K562 (cell line): Measurements from ENCODE around the gene NEURL1B.

Experiments used
- ARID1B ChIP-seq: fragments of 450-650 bp; IDR thresholded peaks from 2 replicates; pipeline ENCODE4 v1.6.1; 2016; ENCODE audit warnings: antibody characterized with exemption, mild to moderate bottlenecking, inconsistent platforms
- ATF7 ChIP-seq: fragments of 450-650 bp; IDR thresholded peaks from 2 replicates; pipeline ENCODE4 v1.7.1; 2014; ENCODE audit warnings: mild to moderate bottlenecking, moderate library complexity
- MTA2 ChIP-seq: fragments of 450-650 bp; IDR thresholded peaks from 2 replicates; pipeline ENCODE4 v1.6.1; 2016; ENCODE audit warnings: low read depth
- NFXL1 ChIP-seq: fragments of 450-650 bp; formaldehyde crosslinking; IDR thresholded peaks from 2 replicates; pipeline ENCODE4 v1.4.0; 2021; ENCODE audit warnings: mild to moderate bottlenecking
- OTX1 ChIP-seq: fragments of 450-650 bp; formaldehyde crosslinking; IDR thresholded peaks from 2 replicates; pipeline ENCODE4 v1.4.0; 2022; ENCODE audit warnings: mild to moderate bottlenecking
- SMC3 ChIP-seq: conservative IDR thresholded peaks from 2 replicates; pipeline ENCODE4 v1.6.1; 2011; ENCODE audit warnings: low read depth, low read length, improper control_type of control experiment; ENCODE audit not compliant: insufficient read depth
- TCF7L2 ChIP-seq: fragments of 150-350 bp; IDR thresholded peaks from 2 replicates; pipeline ENCODE4 v1.6.1; 2016; ENCODE audit warnings: low read depth, mild to moderate bottlenecking, low read length, moderate library complexity
- TF ChIP-seq, protein P1 (sequence below), 2 experiments: fragments of 450-650 bp; IDR thresholded peaks; 2 replicates each; pipeline ENCODE4 v1.6.1; 2016
- TF ChIP-seq, protein P2 (sequence below), 2 experiments: fragments of 450-650 bp; formaldehyde crosslinking in 1 of 2; IDR thresholded peaks; 2 replicates each; pipeline versions ENCODE4 v1.4.0 to v1.6.1; 2014 to 2020; ENCODE audit warnings: mild to moderate bottlenecking in 2 of 2, borderline replicate concordance in 1 of 2, low read depth in 1 of 2
- TF ChIP-seq, protein P3 (sequence below): fragments of 250-450 bp; sonication (Bioruptor Pico); IDR thresholded peaks from 2 replicates; pipeline ENCODE4 v1.5.0; 2020; ENCODE audit warnings: mild to moderate bottlenecking
- TF ChIP-seq, protein P4 (sequence below), 2 experiments: fragments of 450-650 bp in 1 of 2; sonication (generic) in 1 of 2; formaldehyde crosslinking in 1 of 2; IDR thresholded peaks in 1 of 2; conservative IDR thresholded peaks in 1 of 2; 2 replicates each; pipeline versions ENCODE4 v1.6.1 to v1.8.1; 2016 to 2023; ENCODE audit warnings: mild to moderate bottlenecking in 2 of 2, moderate library complexity in 2 of 2, inconsistent platforms in 1 of 2, missing genetic modification reagents in 1 of 2
- TF ChIP-seq, protein P5 (sequence below), 3 experiments: IDR thresholded peaks in 2 of 3; conservative IDR thresholded peaks in 1 of 3; 2 replicates each; pipeline ENCODE4 v1.5.1; 2011 to 2012; ENCODE audit warnings: low read length in 3 of 3, mild to moderate bottlenecking in 3 of 3, control low read depth in 2 of 3, improper control_type of control experiment in 1 of 3, inconsistent platforms in 1 of 3, low read depth in 1 of 3, mixed read lengths in 1 of 3, moderate library complexity in 1 of 3; ENCODE audit not compliant: insufficient read depth in 2 of 3
- TF ChIP-seq, protein P6 (sequence below): IDR thresholded peaks from 3 replicates; pipeline ENCODE4 v1.6.1; 2011; ENCODE audit warnings: borderline replicate concordance, mild to moderate bottlenecking; ENCODE audit not compliant: insufficient read length, insufficient read depth
- TF ChIP-seq, protein P7 (sequence below): sonication (generic); formaldehyde crosslinking; IDR thresholded peaks from 2 replicates; pipeline ENCODE4 v1.8.0; 2022; ENCODE audit warnings: mild to moderate bottlenecking, low read depth, missing genetic modification reagents

DNA sequence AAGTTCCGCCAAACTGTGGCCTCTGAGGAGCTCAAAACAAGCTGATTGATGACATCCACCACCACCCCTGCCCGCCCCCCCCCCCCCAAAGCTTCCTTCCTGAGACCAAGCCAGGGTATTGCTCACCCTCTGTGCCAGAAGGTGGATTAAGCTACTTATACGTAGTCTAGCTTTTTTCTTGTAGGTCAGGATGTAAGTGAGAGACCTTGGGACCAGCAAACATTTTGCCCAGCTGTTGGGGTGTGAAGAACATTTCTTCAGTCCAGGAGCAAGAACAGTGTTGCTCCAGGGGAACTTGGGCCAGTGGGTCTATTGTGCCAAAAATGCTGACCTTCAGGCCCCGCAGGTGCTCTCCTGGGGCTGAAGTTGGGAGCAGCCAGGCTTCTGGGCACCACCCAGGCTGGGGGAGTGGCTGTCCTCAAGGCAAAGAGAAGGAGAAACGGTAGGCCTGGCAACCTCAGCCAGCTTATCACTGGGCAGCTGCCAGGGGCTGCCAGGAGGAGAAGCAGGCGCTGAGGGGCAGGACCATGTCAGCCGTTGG is 18.0 kb downstream of the NEURL1B start:
- TF ChIP-seq, protein P1, sequence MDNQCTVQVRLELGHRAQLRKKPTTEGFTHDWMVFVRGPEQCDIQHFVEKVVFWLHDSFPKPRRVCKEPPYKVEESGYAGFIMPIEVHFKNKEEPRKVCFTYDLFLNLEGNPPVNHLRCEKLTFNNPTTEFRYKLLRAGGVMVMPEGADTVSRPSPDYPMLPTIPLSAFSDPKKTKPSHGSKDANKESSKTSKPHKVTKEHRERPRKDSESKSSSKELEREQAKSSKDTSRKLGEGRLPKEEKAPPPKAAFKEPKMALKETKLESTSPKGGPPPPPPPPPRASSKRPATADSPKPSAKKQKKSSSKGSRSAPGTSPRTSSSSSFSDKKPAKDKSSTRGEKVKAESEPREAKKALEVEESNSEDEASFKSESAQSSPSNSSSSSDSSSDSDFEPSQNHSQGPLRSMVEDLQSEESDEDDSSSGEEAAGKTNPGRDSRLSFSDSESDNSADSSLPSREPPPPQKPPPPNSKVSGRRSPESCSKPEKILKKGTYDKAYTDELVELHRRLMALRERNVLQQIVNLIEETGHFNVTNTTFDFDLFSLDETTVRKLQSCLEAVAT (IDR thresholded peaks at IDR 0.05) = no peak
- TF ChIP-seq, protein P2, sequence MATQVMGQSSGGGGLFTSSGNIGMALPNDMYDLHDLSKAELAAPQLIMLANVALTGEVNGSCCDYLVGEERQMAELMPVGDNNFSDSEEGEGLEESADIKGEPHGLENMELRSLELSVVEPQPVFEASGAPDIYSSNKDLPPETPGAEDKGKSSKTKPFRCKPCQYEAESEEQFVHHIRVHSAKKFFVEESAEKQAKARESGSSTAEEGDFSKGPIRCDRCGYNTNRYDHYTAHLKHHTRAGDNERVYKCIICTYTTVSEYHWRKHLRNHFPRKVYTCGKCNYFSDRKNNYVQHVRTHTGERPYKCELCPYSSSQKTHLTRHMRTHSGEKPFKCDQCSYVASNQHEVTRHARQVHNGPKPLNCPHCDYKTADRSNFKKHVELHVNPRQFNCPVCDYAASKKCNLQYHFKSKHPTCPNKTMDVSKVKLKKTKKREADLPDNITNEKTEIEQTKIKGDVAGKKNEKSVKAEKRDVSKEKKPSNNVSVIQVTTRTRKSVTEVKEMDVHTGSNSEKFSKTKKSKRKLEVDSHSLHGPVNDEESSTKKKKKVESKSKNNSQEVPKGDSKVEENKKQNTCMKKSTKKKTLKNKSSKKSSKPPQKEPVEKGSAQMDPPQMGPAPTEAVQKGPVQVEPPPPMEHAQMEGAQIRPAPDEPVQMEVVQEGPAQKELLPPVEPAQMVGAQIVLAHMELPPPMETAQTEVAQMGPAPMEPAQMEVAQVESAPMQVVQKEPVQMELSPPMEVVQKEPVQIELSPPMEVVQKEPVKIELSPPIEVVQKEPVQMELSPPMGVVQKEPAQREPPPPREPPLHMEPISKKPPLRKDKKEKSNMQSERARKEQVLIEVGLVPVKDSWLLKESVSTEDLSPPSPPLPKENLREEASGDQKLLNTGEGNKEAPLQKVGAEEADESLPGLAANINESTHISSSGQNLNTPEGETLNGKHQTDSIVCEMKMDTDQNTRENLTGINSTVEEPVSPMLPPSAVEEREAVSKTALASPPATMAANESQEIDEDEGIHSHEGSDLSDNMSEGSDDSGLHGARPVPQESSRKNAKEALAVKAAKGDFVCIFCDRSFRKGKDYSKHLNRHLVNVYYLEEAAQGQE (IDR thresholded peaks at IDR 0.05; ENCODE audit: borderline replicate concordance) = no peak
- TF ChIP-seq, protein P2 (CRISPR knock-in tag; IDR thresholded peaks at IDR 0.05; ENCODE audit: low read depth) = no peak
- TF ChIP-seq, protein P3, sequence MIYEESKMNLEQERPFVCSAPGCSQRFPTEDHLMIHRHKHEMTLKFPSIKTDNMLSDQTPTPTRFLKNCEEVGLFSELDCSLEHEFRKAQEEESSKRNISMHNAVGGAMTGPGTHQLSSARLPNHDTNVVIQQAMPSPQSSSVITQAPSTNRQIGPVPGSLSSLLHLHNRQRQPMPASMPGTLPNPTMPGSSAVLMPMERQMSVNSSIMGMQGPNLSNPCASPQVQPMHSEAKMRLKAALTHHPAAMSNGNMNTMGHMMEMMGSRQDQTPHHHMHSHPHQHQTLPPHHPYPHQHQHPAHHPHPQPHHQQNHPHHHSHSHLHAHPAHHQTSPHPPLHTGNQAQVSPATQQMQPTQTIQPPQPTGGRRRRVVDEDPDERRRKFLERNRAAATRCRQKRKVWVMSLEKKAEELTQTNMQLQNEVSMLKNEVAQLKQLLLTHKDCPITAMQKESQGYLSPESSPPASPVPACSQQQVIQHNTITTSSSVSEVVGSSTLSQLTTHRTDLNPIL (CRISPR knock-in tag) = no peak
- TF ChIP-seq ATF7 (no peak), TCF7L2 (no peak), OTX1 (no peak), ARID1B (no peak), NFXL1 (CRISPR knock-in tag) (no peak), SMC3 (no peak), MTA2 (no peak)
- TF ChIP-seq, protein P4, sequence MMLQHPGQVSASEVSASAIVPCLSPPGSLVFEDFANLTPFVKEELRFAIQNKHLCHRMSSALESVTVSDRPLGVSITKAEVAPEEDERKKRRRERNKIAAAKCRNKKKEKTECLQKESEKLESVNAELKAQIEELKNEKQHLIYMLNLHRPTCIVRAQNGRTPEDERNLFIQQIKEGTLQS (IDR thresholded peaks at IDR 0.05) = no peak
- TF ChIP-seq, protein P4 (CRISPR knock-in tag; conservative IDR thresholded peaks at IDR 0.05) = no peak
- TF ChIP-seq, protein P5, sequence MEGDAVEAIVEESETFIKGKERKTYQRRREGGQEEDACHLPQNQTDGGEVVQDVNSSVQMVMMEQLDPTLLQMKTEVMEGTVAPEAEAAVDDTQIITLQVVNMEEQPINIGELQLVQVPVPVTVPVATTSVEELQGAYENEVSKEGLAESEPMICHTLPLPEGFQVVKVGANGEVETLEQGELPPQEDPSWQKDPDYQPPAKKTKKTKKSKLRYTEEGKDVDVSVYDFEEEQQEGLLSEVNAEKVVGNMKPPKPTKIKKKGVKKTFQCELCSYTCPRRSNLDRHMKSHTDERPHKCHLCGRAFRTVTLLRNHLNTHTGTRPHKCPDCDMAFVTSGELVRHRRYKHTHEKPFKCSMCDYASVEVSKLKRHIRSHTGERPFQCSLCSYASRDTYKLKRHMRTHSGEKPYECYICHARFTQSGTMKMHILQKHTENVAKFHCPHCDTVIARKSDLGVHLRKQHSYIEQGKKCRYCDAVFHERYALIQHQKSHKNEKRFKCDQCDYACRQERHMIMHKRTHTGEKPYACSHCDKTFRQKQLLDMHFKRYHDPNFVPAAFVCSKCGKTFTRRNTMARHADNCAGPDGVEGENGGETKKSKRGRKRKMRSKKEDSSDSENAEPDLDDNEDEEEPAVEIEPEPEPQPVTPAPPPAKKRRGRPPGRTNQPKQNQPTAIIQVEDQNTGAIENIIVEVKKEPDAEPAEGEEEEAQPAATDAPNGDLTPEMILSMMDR (IDR thresholded peaks at IDR 0.05 in 2 of 3, conservative IDR thresholded peaks at IDR 0.05 in 1 of 3; ENCODE audit: insufficient read depth in 2 of 3, low read depth in 1 of 3, low read length in 3 of 3) = no peak
- TF ChIP-seq, protein P6, sequence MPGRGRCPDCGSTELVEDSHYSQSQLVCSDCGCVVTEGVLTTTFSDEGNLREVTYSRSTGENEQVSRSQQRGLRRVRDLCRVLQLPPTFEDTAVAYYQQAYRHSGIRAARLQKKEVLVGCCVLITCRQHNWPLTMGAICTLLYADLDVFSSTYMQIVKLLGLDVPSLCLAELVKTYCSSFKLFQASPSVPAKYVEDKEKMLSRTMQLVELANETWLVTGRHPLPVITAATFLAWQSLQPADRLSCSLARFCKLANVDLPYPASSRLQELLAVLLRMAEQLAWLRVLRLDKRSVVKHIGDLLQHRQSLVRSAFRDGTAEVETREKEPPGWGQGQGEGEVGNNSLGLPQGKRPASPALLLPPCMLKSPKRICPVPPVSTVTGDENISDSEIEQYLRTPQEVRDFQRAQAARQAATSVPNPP = no peak
- TF ChIP-seq, protein P7, sequence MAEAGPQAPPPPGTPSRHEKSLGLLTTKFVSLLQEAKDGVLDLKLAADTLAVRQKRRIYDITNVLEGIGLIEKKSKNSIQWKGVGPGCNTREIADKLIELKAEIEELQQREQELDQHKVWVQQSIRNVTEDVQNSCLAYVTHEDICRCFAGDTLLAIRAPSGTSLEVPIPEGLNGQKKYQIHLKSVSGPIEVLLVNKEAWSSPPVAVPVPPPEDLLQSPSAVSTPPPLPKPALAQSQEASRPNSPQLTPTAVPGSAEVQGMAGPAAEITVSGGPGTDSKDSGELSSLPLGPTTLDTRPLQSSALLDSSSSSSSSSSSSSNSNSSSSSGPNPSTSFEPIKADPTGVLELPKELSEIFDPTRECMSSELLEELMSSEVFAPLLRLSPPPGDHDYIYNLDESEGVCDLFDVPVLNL (CRISPR knock-in tag) = no peak
